D341Med (cell line): ENCODE results near the gene B3GAT2.
A peak's percentile ranks its signal among the peaks of the same experiment; 100 is the strongest.
"Not testable (repeated sequence)": the region's sequence is repeated elsewhere in the genome, so short reads cannot be mapped to it uniquely, and the experiment has no call there.

ENCODE experiments used
- DNase-seq: peaks from one replicate; pipeline ENCODE4 v3.0.0; 2012; ENCODE audit warnings: low spot score

Gene B3GAT2

GRCh38 chr6:70956451-70957283, at the start of gene B3GAT2:
B3GAT2 (minus strand) TSS chr6:70957060; CDS start chr6:70956429, 631 bp downstream.
- peak; percentile 58 for DNase-seq

- no peak for DNase-seq
Measured at GRCh38 chr6:70998148-70998547, 41.3 kb upstream of the B3GAT2 start.

- DNase-seq: no peak
Measured at GRCh38 chr6:70997379-70997778, 40.5 kb upstream of the B3GAT2 start.

GRCh38 chr6:70996106-70996505, 39.2 kb upstream of the B3GAT2 start:
- DNase-seq: no peak

GRCh38 chr6:70995411-70995810, 38.6 kb upstream of the B3GAT2 start:
- no peak for DNase-seq

GRCh38 chr6:70991253-70991652, 34.4 kb upstream of the B3GAT2 start:
- no peak for DNase-seq

GRCh38 chr6:70985156-70985555, 28.3 kb upstream of the B3GAT2 start:
- no peak for DNase-seq

- no peak for DNase-seq
Measured at GRCh38 chr6:70982747-70983146, 25.9 kb upstream of the B3GAT2 start.

- no peak for DNase-seq
Measured at GRCh38 chr6:70980727-70981126, 23.9 kb upstream of the B3GAT2 start.

- DNase-seq: no peak
Measured at GRCh38 chr6:70973604-70974003, 16.7 kb upstream of the B3GAT2 start.

- no peak for DNase-seq
Measured at GRCh38 chr6:70967049-70967448, 10.2 kb upstream of the B3GAT2 start.

GRCh38 chr6:70957284-70957617, 391 bp upstream of the B3GAT2 start:
- no peak for DNase-seq

GRCh38 chr6:70956191-70956450, 739 bp downstream of the B3GAT2 start:
- DNase-seq: no peak

- DNase-seq: peak; percentile 94
Measured at GRCh38 chr6:70955441-70956190, 1.2 kb downstream of the B3GAT2 start.

GRCh38 chr6:70954750-70955149, 2.1 kb downstream of the B3GAT2 start:
- DNase-seq: no peak

GRCh38 chr6:70954176-70954575, 2.7 kb downstream of the B3GAT2 start:
- no peak for DNase-seq

GRCh38 chr6:70952608-70953165, 4.2 kb downstream of the B3GAT2 start:
- DNase-seq: no peak

GRCh38 chr6:70944321-70944720, 12.5 kb downstream of the B3GAT2 start:
- not testable (repeated sequence) for DNase-seq

- DNase-seq: no peak
Measured at GRCh38 chr6:70933853-70934252, 23.0 kb downstream of the B3GAT2 start.

- no peak for DNase-seq
Measured at GRCh38 chr6:70905742-70906141, 51.1 kb downstream of the B3GAT2 start.

GRCh38 chr6:70903665-70904452, 53.0 kb downstream of the B3GAT2 start:
- DNase-seq: no peak

- DNase-seq: no peak
Measured at GRCh38 chr6:70901324-70901723, 55.5 kb downstream of the B3GAT2 start.

GRCh38 chr6:70900047-70900446, 56.8 kb downstream of the B3GAT2 start:
- no peak for DNase-seq
